Fibroblast of lung (primary cell): Measurements from ENCODE around the gene ANO4. TPM values are rescaled to one million over a fixed set of nuclear protein-coding genes. Genes with fewer than 3 reads are reported as not detected.

Source experiments
- DNase-seq, 2 donors: peaks; one replicate each; pipeline versions ENCODE4 v3.0.0 to v3.0.0-alpha.2; 2010; ENCODE audit warnings: low read depth in 2 of 2
- H2AFZ ChIP-seq: 2 replicates; pipeline ENCODE4 v1.5.1; 2012; ENCODE audit warnings: low read length, control low read depth, inconsistent platforms
- H3K27ac ChIP-seq: 2 replicates; pipeline ENCODE4 v1.5.1; 2011; ENCODE audit warnings: low read length, control low read depth; ENCODE audit not compliant: insufficient read depth
- H3K27me3 ChIP-seq: 2 replicates; pipeline ENCODE4 v1.5.1; 2011; ENCODE audit warnings: mild to moderate bottlenecking, low read length; ENCODE audit not compliant: control insufficient read depth, insufficient read depth
- H3K36me3 ChIP-seq: 2 replicates; pipeline ENCODE4 v1.5.1; 2011; ENCODE audit warnings: low read length; ENCODE audit not compliant: control insufficient read depth, insufficient read depth
- H3K4me1 ChIP-seq: 2 replicates; pipeline ENCODE4 v1.5.1; 2011; ENCODE audit warnings: low read length; ENCODE audit not compliant: control insufficient read depth, insufficient read depth; ENCODE audit errors: extremely low read depth
- H3K4me2 ChIP-seq: 2 replicates; pipeline ENCODE4 v1.5.1; 2011; ENCODE audit warnings: low read length, control low read depth; ENCODE audit not compliant: insufficient read depth; ENCODE audit errors: extremely low read depth
- H3K4me3 ChIP-seq, 4 experiments: fragments of 200-600 bp in 1 of 4; sonication (generic) in 1 of 4; replicated peaks in 1 of 4; 2 replicates each; pipeline ENCODE4 v1.5.1; 2011 to 2016; ENCODE audit warnings: low read length in 4 of 4, low read depth in 3 of 4, mild to moderate bottlenecking in 3 of 4, control low read depth in 2 of 4, inconsistent platforms in 1 of 4, mixed read lengths in 1 of 4; ENCODE audit not compliant: insufficient read depth in 1 of 4; ENCODE audit errors: control extremely low read depth in 1 of 4
- H3K79me2 ChIP-seq: 2 replicates; pipeline ENCODE4 v1.5.1; 2012; ENCODE audit warnings: mild to moderate bottlenecking, low read length, inconsistent platforms; ENCODE audit not compliant: control insufficient read depth, insufficient read depth
- H3K9ac ChIP-seq: 2 replicates; pipeline ENCODE4 v1.5.1; 2011; ENCODE audit warnings: mild to moderate bottlenecking, low read length, control low read depth; ENCODE audit not compliant: insufficient read depth
- H3K9me3 ChIP-seq: 2 replicates; pipeline ENCODE4 v1.5.1; 2012; ENCODE audit warnings: low read depth, low read length; ENCODE audit not compliant: control insufficient read depth, insufficient read depth
- H4K20me1 ChIP-seq: 2 replicates; pipeline ENCODE4 v1.5.1; 2011; ENCODE audit warnings: low read length; ENCODE audit not compliant: control insufficient read depth, insufficient read depth; ENCODE audit errors: extremely low read depth
- CTCF ChIP-seq, 2 donors: IDR thresholded peaks in 1 of 2; conservative IDR thresholded peaks in 1 of 2; 1 replicate in 1 of 2; 2 replicates in 1 of 2; pipeline ENCODE4 v1.5.1; 2011 to 2012; ENCODE audit warnings: low read length in 2 of 2, control low read depth in 1 of 2, inconsistent platforms in 1 of 2, low read depth in 1 of 2, mild to moderate bottlenecking in 1 of 2
- EZH2 ChIP-seq: IDR thresholded peaks from 2 replicates; pipeline ENCODE4 v1.5.1; 2012; ENCODE audit warnings: low read length, control low read depth, mild to moderate bottlenecking; ENCODE audit errors: missing control alignments
- polyA plus RNA-seq, 2 donors: library from polyadenylated mRNA; depleted of rRNA in 1 of 2; stranded (reverse) in 1 of 2; unstranded in 1 of 2; fragments of >200 nt; gene quantifications; 2 replicates each; pipeline ENCODE4 v1.2.1, GENCODE V29; 2011 to 2012; ENCODE audit warnings: missing spikeins in 1 of 2
- total RNA-seq: library from RNA; depleted of rRNA; stranded (reverse); fragments of >200 nt; gene quantifications from 2 replicates; pipeline ENCODE4 v1.2.1, GENCODE V29; 2014

ANO4 gene
- total and polyA plus RNA-seq, 2 donors (not counting 1 experiment from before 2014, with no cell fraction given), result 11.7 to 42.3 TPM

- Histone ChIP-seq H3K4me3 (no peak overlapping the region), H2AFZ (no peak overlapping the region), H3K79me2 (no peaks in the 10 kb centered on the region), H4K20me1 (no peaks in the 10 kb centered on the region), H3K4me1 (peaks cover 2% of the 10 kb centered on the region), H3K4me2 (no peak overlapping the region), H3K27ac (no peak overlapping the region), H3K27me3 (no peaks in the 10 kb centered on the region), H3K9ac (no peak overlapping the region), H3K36me3 (no peaks in the 10 kb centered on the region), H3K9me3 (no peaks in the 10 kb centered on the region)
- no peak for DNase-seq
- TF ChIP-seq EZH2 (no peak), CTCF (conservative IDR thresholded peaks at IDR 0.05 in 1 of 2, IDR thresholded peaks at IDR 0.05 in 1 of 2; ENCODE audit: low read depth in 1 of 2, low read length in 2 of 2) (no peak)
These were observed 283.4 kb downstream of the ANO4 start for GRCh38 chr12:101077791-101078528.

- no peaks in the 10 kb centered on the region for H3K9me3 ChIP-seq
- H2AFZ ChIP-seq, result no peak overlapping the region
- H3K9ac ChIP-seq, result no peak overlapping the region
- TF ChIP-seq EZH2 (no peak), CTCF (conservative IDR thresholded peaks at IDR 0.05 in 1 of 2, IDR thresholded peaks at IDR 0.05 in 1 of 2; ENCODE audit: low read depth in 1 of 2, low read length in 2 of 2) (no peak)
- H3K36me3 ChIP-seq, result no peaks in the 10 kb centered on the region
- no peak overlapping the region for H3K4me2 ChIP-seq
- no peaks in the 10 kb centered on the region for H3K27me3 ChIP-seq
- H3K4me3 ChIP-seq, result no peak overlapping the region
- H4K20me1 ChIP-seq, result no peaks in the 10 kb centered on the region
- H3K27ac ChIP-seq, result no peak overlapping the region
- no peak for DNase-seq
- no peaks in the 10 kb centered on the region for H3K79me2 ChIP-seq
- H3K4me1 ChIP-seq, result peaks cover 2% of the 10 kb centered on the region
These were observed 284.1 kb downstream of the ANO4 start for GRCh38 chr12:101078536-101079285.

GRCh38 chr12:101082706-101083105 is 288.1 kb downstream of the ANO4 start:
- Histone ChIP-seq H3K9ac (no peak overlapping the region), H3K9me3 (no peaks in the 10 kb centered on the region), H3K27me3 (no peaks in the 10 kb centered on the region), H3K4me1 (no peaks in the 10 kb centered on the region), H3K4me3 (no peak overlapping the region), H3K79me2 (no peaks in the 10 kb centered on the region), H3K27ac (no peak overlapping the region), H3K4me2 (no peak overlapping the region), H4K20me1 (no peaks in the 10 kb centered on the region), H2AFZ (no peak overlapping the region), H3K36me3 (no peaks in the 10 kb centered on the region)
- no peak for TF ChIP-seq CTCF (conservative IDR thresholded peaks at IDR 0.05 in 1 of 2, IDR thresholded peaks at IDR 0.05 in 1 of 2; ENCODE audit: low read depth in 1 of 2, low read length in 2 of 2)
- no peak for TF ChIP-seq EZH2
- DNase-seq, result no peak
